Upper lobe of left lung (tissue), 6 donors: ENCODE data around the gene TBXAS1. TPM values are rescaled to one million over a fixed set of nuclear protein-coding genes. Genes with fewer than 3 reads are reported as not detected.
A peak's percentile ranks its signal among the peaks of the same experiment; 100 is the strongest.

ENCODE experiments used
- ATAC-seq, 2 donors: fragments of 200-7000 bp; cut with Tn5 transposase; one replicate each; pipeline ENCODE4 v1.9.1; 2022; ENCODE audit warnings: mild to moderate bottlenecking in 2 of 2, moderate library complexity in 2 of 2; ENCODE audit not compliant: low FRiP score in 2 of 2
- DNase-seq, 2 donors: peaks; one replicate each; pipeline ENCODE4 v3.0.0-alpha.2; 2019 to 2020
- H3K27ac ChIP-seq, 4 donors: fragments of 200-600 bp; sonication (generic); one replicate each; pipeline ENCODE4 v1.5.1; 2016 to 2019
- H3K27me3 ChIP-seq, 4 donors: fragments of 200-600 bp; sonication (generic); one replicate each; pipeline ENCODE4 v1.5.1; 2017 to 2019
- H3K36me3 ChIP-seq, 4 donors: fragments of 200-600 bp; sonication (generic); one replicate each; pipeline ENCODE4 v1.5.1; 2016 to 2019
- H3K4me1 ChIP-seq, 4 donors: fragments of 200-600 bp; sonication (generic); one replicate each; pipeline ENCODE4 v1.5.1; 2018 to 2019
- H3K4me3 ChIP-seq, 4 donors: fragments of 200-600 bp; sonication (generic); one replicate each; pipeline ENCODE4 v1.5.1; 2017 to 2019; ENCODE audit warnings: mild to moderate bottlenecking in 2 of 4, moderate library complexity in 1 of 4
- H3K9me3 ChIP-seq, 4 donors: fragments of 200-600 bp; sonication (generic); one replicate each; pipeline ENCODE4 v1.5.1; 2018 to 2019
- EP300 ChIP-seq, 4 donors: sonication (generic); formaldehyde crosslinking; IDR thresholded peaks; one replicate each; pipeline ENCODE4 v1.5.1; 2017; ENCODE audit warnings: antibody characterized with exemption in 4 of 4, control low read depth in 2 of 4
- POLR2A ChIP-seq, 4 donors: fragments of 450-650 bp; IDR thresholded peaks; one replicate each; pipeline ENCODE4 v1.5.1; 2016 to 2017; ENCODE audit warnings: antibody characterized with exemption in 4 of 4, mild to moderate bottlenecking in 2 of 4
- POLR2AphosphoS5 ChIP-seq, 2 donors: sonication (generic); formaldehyde crosslinking; IDR thresholded peaks; one replicate each; pipeline ENCODE4 v1.5.1; 2017; ENCODE audit warnings: antibody characterized with exemption in 2 of 2
- WGBS, 2 donors: methylation state at CpG; one replicate each; pipeline ENCODE4 v1.1.5; 2017 to 2018; 5-methylcytosine and 5-hydroxymethylcytosine counted together
- total RNA-seq, 6 donors: library from RNA; depleted of rRNA in 4 of 6; stranded (reverse); fragments of >200 nt in 4 of 6; gene quantifications; one replicate each; pipeline versions ENCODE4 v1.1.0 to v1.2.1, GENCODE V29; 2016 to 2021
- TF ChIP-seq, protein P1 (sequence below), 6 experiments: fragments of 450-650 bp in 4 of 6; fragments of 200-600 bp in 2 of 6; sonication (generic) in 2 of 6; IDR thresholded peaks; one replicate each; pipeline ENCODE4 v1.5.1; 2016 to 2019; ENCODE audit warnings: antibody characterized with exemption in 6 of 6
- donor health status: DM: no; HTN: no; CAD: no; lungs with moderate emphysema.
- donor health status: DM: no; HTN: yes; CAD: no; lungs with severe emphysema.

TBXAS1 gene
- total RNA-seq, 6 donors from 2014 or later = 62.8 to 317 (median 85.6) TPM

DNA sequence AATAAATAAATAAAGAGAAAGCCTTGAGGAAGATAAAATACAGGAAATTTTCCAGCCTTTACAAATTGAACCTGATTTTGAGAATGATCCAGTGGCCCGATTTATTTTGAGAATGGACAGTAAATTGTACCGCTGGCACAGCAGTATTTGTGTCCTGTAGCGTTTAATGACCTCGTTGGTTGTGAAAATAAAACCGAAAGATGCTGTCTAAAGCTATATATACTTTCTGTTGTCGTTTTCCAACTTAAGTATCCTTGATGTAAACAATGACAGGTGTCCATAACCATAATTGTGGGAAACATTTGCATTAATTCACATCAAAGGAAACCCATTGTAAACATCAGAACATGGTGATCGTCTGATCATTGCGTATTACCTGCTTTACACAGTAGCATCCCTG lies 38.8 kb downstream of the TBXAS1 start:
- TF ChIP-seq POLR2AphosphoS5 (IDR thresholded peaks at IDR 0.05) = no peak
- TF ChIP-seq, protein P1, sequence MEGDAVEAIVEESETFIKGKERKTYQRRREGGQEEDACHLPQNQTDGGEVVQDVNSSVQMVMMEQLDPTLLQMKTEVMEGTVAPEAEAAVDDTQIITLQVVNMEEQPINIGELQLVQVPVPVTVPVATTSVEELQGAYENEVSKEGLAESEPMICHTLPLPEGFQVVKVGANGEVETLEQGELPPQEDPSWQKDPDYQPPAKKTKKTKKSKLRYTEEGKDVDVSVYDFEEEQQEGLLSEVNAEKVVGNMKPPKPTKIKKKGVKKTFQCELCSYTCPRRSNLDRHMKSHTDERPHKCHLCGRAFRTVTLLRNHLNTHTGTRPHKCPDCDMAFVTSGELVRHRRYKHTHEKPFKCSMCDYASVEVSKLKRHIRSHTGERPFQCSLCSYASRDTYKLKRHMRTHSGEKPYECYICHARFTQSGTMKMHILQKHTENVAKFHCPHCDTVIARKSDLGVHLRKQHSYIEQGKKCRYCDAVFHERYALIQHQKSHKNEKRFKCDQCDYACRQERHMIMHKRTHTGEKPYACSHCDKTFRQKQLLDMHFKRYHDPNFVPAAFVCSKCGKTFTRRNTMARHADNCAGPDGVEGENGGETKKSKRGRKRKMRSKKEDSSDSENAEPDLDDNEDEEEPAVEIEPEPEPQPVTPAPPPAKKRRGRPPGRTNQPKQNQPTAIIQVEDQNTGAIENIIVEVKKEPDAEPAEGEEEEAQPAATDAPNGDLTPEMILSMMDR (IDR thresholded peaks at IDR 0.05) = no peak
- DNase-seq (no peak), ATAC-seq (no peak)
- Histone ChIP-seq H3K4me3 (no peak overlapping the region), H3K27me3 (no peaks in the 10 kb centered on the region), H3K36me3 (peaks cover 0 to 2% (median 0%) of the 10 kb centered on the region in 4 donors), H3K27ac (no peak overlapping the region), H3K9me3 (no peaks in the 10 kb centered on the region), H3K4me1 (peaks cover 0 to 22% (median 9%) of the 10 kb centered on the region in 4 donors)
- WGBS, 2 donors = 78 to 79% methylated on average over 8 of the region's 8 CpGs

DNA sequence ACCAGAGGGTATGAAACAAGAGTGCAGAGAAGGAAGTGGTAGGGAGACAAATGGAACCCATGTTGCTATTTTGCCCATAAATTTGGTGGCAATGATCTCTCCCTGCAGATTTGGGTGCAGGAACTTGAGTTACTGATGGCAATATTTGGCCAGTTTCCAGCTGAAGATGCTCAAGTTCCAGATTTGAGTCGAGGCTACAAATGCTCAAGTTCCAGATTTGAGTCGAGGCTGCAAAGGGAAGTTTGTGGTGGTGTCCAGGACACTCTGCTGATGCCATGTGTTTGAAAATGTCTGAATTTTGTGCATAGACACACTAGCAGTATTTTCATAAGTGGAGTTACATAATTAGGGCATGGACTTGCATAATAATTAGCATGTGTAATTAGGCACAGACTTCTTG lies 40.8 kb downstream of the TBXAS1 start:
- Histone ChIP-seq H3K27ac (no peak overlapping the region), H3K4me3 (no peak overlapping the region), H3K9me3 (no peaks in the 10 kb centered on the region), H3K4me1 (peaks cover 10 to 36% (median 19%) of the 10 kb centered on the region in 4 donors), H3K27me3 (no peaks in the 10 kb centered on the region), H3K36me3 (peaks cover 0 to 5% (median 0%) of the 10 kb centered on the region in 4 donors)
- TF ChIP-seq, protein P1 (IDR thresholded peaks at IDR 0.05) = no peak
- TF ChIP-seq POLR2AphosphoS5 (IDR thresholded peaks at IDR 0.05) = no peak
- no peak for TF ChIP-seq EP300 (IDR thresholded peaks at IDR 0.05)
- no peak for TF ChIP-seq POLR2A (IDR thresholded peaks at IDR 0.05)
- ATAC-seq (no peak), DNase-seq (no peak)
- 27 to 83% methylated on average over 2 of the region's 2 CpGs for WGBS, 2 donors

DNA sequence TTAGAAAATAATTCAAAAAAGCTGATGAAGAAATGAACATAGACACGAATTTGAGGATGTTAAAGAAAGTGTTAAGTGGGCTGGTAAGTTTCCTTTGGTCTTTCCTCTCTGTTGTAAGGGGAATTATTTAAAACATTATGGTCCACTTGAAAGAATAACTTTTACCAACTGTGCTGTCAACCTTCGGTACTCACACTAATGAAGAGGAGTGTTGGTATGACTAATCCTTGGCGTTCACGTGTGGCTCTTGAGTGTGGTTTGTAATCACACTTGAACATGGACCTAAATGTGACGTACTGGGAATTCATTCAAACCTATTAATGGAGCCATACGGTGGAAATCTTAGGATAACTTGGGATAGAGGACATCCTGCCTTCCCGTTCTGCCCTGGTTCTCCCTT lies 41.3 kb downstream of the TBXAS1 start:
- Histone ChIP-seq H3K9me3 (no peaks in the 10 kb centered on the region), H3K36me3 (peaks cover 0 to 5% (median 0%) of the 10 kb centered on the region in 4 donors), H3K4me1 (peaks cover 10 to 38% (median 20%) of the 10 kb centered on the region in 4 donors), H3K27ac (no peak overlapping the region), H3K27me3 (no peaks in the 10 kb centered on the region), H3K4me3 (no peak overlapping the region)
- 59 to 70% methylated on average over 6 to 7 of the region's 7 CpGs for WGBS, 2 donors
- ATAC-seq (no peak), DNase-seq (peak in 1 of 2 donors; percentile 51)
- TF ChIP-seq POLR2A (IDR thresholded peaks at IDR 0.05) = no peak
- TF ChIP-seq, protein P1 (IDR thresholded peaks at IDR 0.05) = no peak
- no peak for TF ChIP-seq POLR2AphosphoS5 (IDR thresholded peaks at IDR 0.05)
- TF ChIP-seq EP300 (IDR thresholded peaks at IDR 0.05) = peak in 1 of 4 donors; percentile 39

DNA sequence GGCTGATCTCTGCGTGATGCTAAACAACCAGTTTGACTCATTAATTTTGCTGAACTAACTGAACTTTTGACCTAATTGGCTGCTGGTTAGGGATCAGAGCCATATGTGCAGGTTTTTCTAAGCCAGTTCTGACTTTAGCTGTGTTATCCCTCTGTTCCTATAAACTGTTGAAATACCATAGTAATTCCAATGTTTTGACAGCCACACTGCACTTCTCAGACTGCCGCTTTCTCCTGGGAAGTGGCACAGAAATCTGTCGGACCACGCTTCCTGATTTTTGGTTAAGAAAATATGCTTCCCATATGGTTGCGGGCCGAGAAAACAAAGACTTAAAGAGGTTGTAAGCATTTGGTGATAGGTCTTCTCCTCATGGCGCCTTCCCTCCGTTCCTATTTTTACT lies 42.3 kb downstream of the TBXAS1 start:
- Histone ChIP-seq H3K9me3 (no peaks in the 10 kb centered on the region), H3K4me1 (peaks cover 10 to 46% (median 28%) of the 10 kb centered on the region in 4 donors), H3K36me3 (peaks cover 0 to 5% (median 0%) of the 10 kb centered on the region in 4 donors), H3K27ac (peak overlapping the region in 1 of 4 donors; percentile 27), H3K4me3 (no peak overlapping the region), H3K27me3 (no peaks in the 10 kb centered on the region)
- DNase-seq = no peak
- no peak for ATAC-seq
- WGBS, 2 donors = 78 to 82% methylated on average over 8 of the region's 8 CpGs
- no peak for TF ChIP-seq EP300 (IDR thresholded peaks at IDR 0.05)
- TF ChIP-seq, protein P1 (IDR thresholded peaks at IDR 0.05) = no peak
- TF ChIP-seq POLR2A (IDR thresholded peaks at IDR 0.05) = no peak
- no peak for TF ChIP-seq POLR2AphosphoS5 (IDR thresholded peaks at IDR 0.05)

DNA sequence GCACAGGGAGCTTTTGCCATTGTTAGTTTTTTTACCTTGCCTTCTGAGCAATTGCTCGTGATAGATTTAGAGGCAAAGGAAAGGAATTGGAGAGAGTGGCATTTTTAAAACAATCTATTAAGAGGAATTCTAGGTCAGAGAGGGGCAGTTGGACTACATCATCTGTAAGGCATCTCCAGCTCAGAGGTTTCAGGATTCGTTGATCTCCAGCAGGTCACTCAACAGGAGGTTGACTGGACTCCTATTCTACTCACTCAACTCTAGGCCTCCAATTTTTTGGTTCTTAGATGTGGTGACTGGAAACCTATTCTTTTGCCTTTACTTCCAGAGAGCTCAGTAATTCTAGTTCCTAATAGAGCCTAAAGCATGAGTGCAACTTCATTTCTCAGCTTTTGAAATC lies 42.8 kb downstream of the TBXAS1 start:
- Histone ChIP-seq H3K27me3 (no peaks in the 10 kb centered on the region), H3K4me1 (peaks cover 10 to 49% (median 31%) of the 10 kb centered on the region in 4 donors), H3K27ac (peak overlapping the region in 1 of 4 donors; percentile 27), H3K4me3 (no peak overlapping the region), H3K9me3 (no peaks in the 10 kb centered on the region), H3K36me3 (peaks cover 0 to 5% (median 0%) of the 10 kb centered on the region in 4 donors)
- no peak for DNase-seq
- no peak for ATAC-seq
- 77 to 79% methylated on average over 2 of the region's 2 CpGs for WGBS, 2 donors
- TF ChIP-seq POLR2AphosphoS5 (IDR thresholded peaks at IDR 0.05) (no peak), EP300 (IDR thresholded peaks at IDR 0.05) (no peak), POLR2A (IDR thresholded peaks at IDR 0.05) (no peak)
- TF ChIP-seq, protein P1 (IDR thresholded peaks at IDR 0.05) = no peak
